Measurements from ENCODE around the gene KIAA1328.

GRCh38 chr18:36850527-36851201, 21.7 kb downstream of the KIAA1328 start:
- TF ChIP-seq CTCF (IDR thresholded peaks at IDR 0.05) (no peak), POLR2A (IDR thresholded peaks at IDR 0.05) (no peak)

Data from Peyer's patch (tissue), 4 donors.